ENCODE measurements around the gene MT1A.
A peak's percentile ranks its signal among the peaks of the same experiment; 100 is the strongest.

Gene MT1A

GRCh38 chr16:56679818-56680217 lies 41.4 kb downstream of the MT1A start:
- no peak for DNase-seq (ENCODE audit: low read depth)

- DNase-seq (ENCODE audit: low read depth) = peak; percentile 91
Observed at GRCh38 chr16:56681939-56682702, 43.7 kb downstream of the MT1A start, which contains the start of gene MT1X. Gene MT1X, plus strand, starts transcription at chr16:56682470. Its CDS starts 71 bp downstream, at chr16:56682541.

- DNase-seq (ENCODE audit: low read depth) = no peak
Observed at GRCh38 chr16:56682703-56683397, 44.4 kb downstream of the MT1A start.

- no peak for DNase-seq (ENCODE audit: low read depth)
Observed at GRCh38 chr16:56683424-56684172, 45.1 kb downstream of the MT1A start.

GRCh38 chr16:56684256-56684925 lies 45.9 kb downstream of the MT1A start:
- DNase-seq (ENCODE audit: low read depth) = no peak

GRCh38 chr16:56684926-56685590 lies 46.6 kb downstream of the MT1A start:
- DNase-seq (ENCODE audit: low read depth) = no peak

- no peak for DNase-seq (ENCODE audit: low read depth)
Observed at GRCh38 chr16:56686758-56687157, 48.3 kb downstream of the MT1A start.

GRCh38 chr16:56688762-56689161 lies 50.3 kb downstream of the MT1A start:
- no peak for DNase-seq (ENCODE audit: low read depth)

- DNase-seq (ENCODE audit: low read depth) = peak; percentile 38
Observed at GRCh38 chr16:56689171-56689570, 50.7 kb downstream of the MT1A start.

Data from EH (cell line).